Mesendoderm (in vitro differentiated cells): ENCODE data around the gene PNMA8A.

Source experiments
- DNase-seq: peaks from one replicate; pipeline ENCODE4 v3.0.0; 2013
- H2AK5ac ChIP-seq: 2 replicates; pipeline ENCODE4 v1.6.1; 2013; ENCODE audit warnings: low read length, inconsistent platforms
- H2BK120ac ChIP-seq: 2 replicates; pipeline ENCODE4 v1.6.1; 2013; ENCODE audit warnings: low read depth, mild to moderate bottlenecking, low read length, moderate library complexity, mixed read lengths
- H2BK15ac ChIP-seq: replicated peaks from 2 replicates; pipeline ENCODE4 v1.6.1; 2013; ENCODE audit warnings: low read depth, mild to moderate bottlenecking, moderate library complexity
- H2BK5ac ChIP-seq: 2 replicates; pipeline ENCODE4 v1.6.1; 2013; ENCODE audit warnings: low read length, inconsistent platforms
- H3K18ac ChIP-seq: 2 replicates; pipeline ENCODE4 v1.6.1; 2013; ENCODE audit warnings: mild to moderate bottlenecking, low read length, mixed read lengths
- H3K23ac ChIP-seq: one replicate; pipeline ENCODE4 v1.6.1; 2013; ENCODE audit warnings: low read length
- H3K27ac ChIP-seq: 2 replicates; pipeline ENCODE4 v1.5.1; 2013; ENCODE audit warnings: low read depth, mild to moderate bottlenecking, inconsistent platforms, low read length, moderate library complexity
- H3K27me3 ChIP-seq: 2 replicates; pipeline ENCODE4 v1.6.1; 2013; ENCODE audit warnings: low read length, control low read depth, mild to moderate bottlenecking, inconsistent platforms; ENCODE audit not compliant: insufficient read depth, poor library complexity
- H3K36me3 ChIP-seq: 2 replicates; pipeline ENCODE4 v1.6.1; 2013; ENCODE audit warnings: low read length, inconsistent platforms; ENCODE audit not compliant: control insufficient read depth, insufficient read depth
- H3K4ac ChIP-seq: one replicate; pipeline ENCODE4 v1.6.1; 2013; ENCODE audit warnings: low read depth, mild to moderate bottlenecking, low read length, moderate library complexity
- H3K4me1 ChIP-seq: 2 replicates; pipeline ENCODE4 v1.6.1; 2013; ENCODE audit warnings: low read depth, low read length, inconsistent platforms; ENCODE audit not compliant: control insufficient read depth
- H3K4me2 ChIP-seq: 2 replicates; pipeline ENCODE4 v1.6.1; 2013; ENCODE audit warnings: low read length
- H3K4me3 ChIP-seq: 2 replicates; pipeline ENCODE4 v1.5.1; 2013; ENCODE audit warnings: mild to moderate bottlenecking, low read length
- H3K56ac ChIP-seq: one replicate; pipeline ENCODE4 v1.6.1; 2013; ENCODE audit warnings: low read length
- H3K79me1 ChIP-seq: 2 replicates; pipeline ENCODE4 v1.6.1; 2013; ENCODE audit warnings: low read length, inconsistent platforms
- H3K79me2 ChIP-seq: 2 replicates; pipeline ENCODE4 v1.6.1; 2013; ENCODE audit warnings: mild to moderate bottlenecking, low read length; ENCODE audit not compliant: control insufficient read depth, insufficient read depth
- H3K9ac ChIP-seq: 2 replicates; pipeline ENCODE4 v1.6.1; 2013; ENCODE audit warnings: low read length, inconsistent platforms
- H4K5ac ChIP-seq: one replicate; pipeline ENCODE4 v1.6.1; 2013; ENCODE audit warnings: low read length
- H4K8ac ChIP-seq: one replicate; pipeline ENCODE4 v1.6.1; 2013; ENCODE audit warnings: low read depth, mild to moderate bottlenecking, control low read depth, low read length, moderate library complexity
- WGBS: extraction: QIAGEN DNeasy Blood & Tissue Kit; methylation state at CpG from one replicate; pipeline ENCODE4 v1.1.7; 2013; ENCODE audit warnings: low lambda C conversion rate, missing lambda C conversion rate; ENCODE audit not compliant: insufficient coverage; ENCODE audit errors: extremely low coverage; 5-methylcytosine and 5-hydroxymethylcytosine counted together

The PNMA8A gene

DNA sequence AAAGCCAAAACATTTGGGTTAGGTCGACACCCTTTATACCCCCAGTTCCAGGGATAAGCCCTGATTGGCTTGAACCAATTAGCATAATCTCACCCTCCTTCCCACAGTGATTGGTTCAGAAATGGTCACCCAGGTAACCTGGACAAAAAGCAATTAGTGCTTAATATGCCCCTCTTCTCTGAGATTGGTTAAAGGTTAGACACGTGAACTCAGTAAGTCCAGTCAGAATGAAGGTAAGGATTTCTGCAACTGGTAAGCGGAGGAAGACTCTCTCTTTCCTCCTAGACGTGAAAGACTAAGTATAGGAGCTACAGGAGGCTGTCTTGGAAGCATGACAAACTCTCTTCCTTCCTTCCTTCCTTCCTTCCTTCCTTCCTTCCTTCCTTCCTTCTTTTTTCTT, 41.4 kb downstream of the PNMA8A start:
- WGBS, result no CpG with 5 or more reads among the region's 4 CpGs
- H2BK120ac ChIP-seq, result no peak overlapping the region

DNA sequence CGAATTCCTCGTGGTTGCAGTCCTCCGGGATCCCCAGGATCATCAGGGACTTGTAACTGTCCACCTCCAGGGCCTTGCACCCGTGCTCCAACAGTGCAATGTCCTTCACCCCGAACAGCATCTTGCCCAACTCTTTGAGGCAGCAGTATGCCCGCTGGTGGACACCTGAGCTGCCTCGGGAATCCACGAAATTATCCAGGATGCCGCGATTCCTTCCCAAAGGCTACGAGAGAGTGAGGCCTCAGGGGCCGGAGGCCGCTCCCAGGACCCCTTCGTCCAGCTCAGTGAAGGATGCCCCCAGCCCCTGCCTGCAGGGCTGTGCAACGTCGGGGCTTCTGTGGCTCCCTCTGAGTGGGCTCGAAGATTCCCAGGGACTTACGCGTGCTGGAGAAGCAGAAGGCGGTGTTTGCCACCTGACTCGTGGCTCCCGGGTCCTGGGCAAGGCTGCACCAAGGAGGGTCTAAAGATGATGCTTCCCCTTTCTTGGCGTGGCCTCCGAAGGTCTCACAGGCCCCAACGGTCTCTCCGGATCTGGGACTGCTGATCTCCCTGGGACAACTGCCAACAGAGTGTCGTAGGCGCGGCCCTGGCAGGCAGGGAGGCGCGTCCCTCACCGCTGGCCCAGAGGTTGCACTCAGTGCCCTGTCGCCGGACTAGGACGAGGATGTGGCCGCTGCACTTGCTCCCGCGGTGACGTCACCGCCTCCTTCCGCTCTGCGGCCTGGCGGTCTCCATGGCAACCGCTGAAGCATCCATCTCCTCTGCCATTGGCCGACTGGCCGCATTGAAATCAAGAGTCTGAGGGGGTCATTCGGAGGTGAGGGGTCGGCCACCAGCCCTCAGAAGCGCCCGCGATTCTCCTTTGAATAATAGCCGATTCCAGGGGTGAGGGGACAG, 42.9 kb downstream of the PNMA8A start, which contains the start of gene PNMA8C:
Gene PNMA8C (minus strand): TSS at position 698 of the 897 bp plus-strand sequence. CDS start 577 bp downstream, at position 121.
- no peak within 1 kb of the TSS for H2BK15ac ChIP-seq
- no peaks in the 10 kb centered on the region for H3K4me1 ChIP-seq
- H3K56ac ChIP-seq, result no peak within 1 kb of the TSS
- no peak within 1 kb of the TSS for H2AK5ac ChIP-seq
- no peaks in the 10 kb centered on the region for H3K36me3 ChIP-seq
- no peaks in the 10 kb centered on the region for H3K79me1 ChIP-seq
- no CpG with 5 or more reads among the region's 52 CpGs for WGBS
- H2BK120ac ChIP-seq, result no peak within 1 kb of the TSS
- H3K4ac ChIP-seq, result no peak within 1 kb of the TSS
- no peak within 1 kb of the TSS for H2BK5ac ChIP-seq
- no peak within 1 kb of the TSS for H4K5ac ChIP-seq
- no peak within 1 kb of the TSS for H3K4me2 ChIP-seq
- no peak within 1 kb of the TSS for H3K27ac ChIP-seq
- peak; percentile 90 for DNase-seq
- no peaks in the 10 kb centered on the region for H3K79me2 ChIP-seq
- no peak within 1 kb of the TSS for H3K23ac ChIP-seq
- no peak within 1 kb of the TSS for H3K4me3 ChIP-seq
- no peak within 1 kb of the TSS for H3K9ac ChIP-seq
- H4K8ac ChIP-seq, result no peak within 1 kb of the TSS
- no peak within 1 kb of the TSS for H3K18ac ChIP-seq
- H3K27me3 ChIP-seq, result no peaks in the 10 kb centered on the region

More for the DNA sequence above, 41.4 kb downstream of the PNMA8A start:
- no peak overlapping the region for H3K56ac ChIP-seq
- no peak overlapping the region for H4K8ac ChIP-seq
- no peak overlapping the region for H3K4me3 ChIP-seq
- H3K4me2 ChIP-seq, result no peak overlapping the region
- H3K27me3 ChIP-seq, result no peaks in the 10 kb centered on the region
- no peak overlapping the region for H3K23ac ChIP-seq
- H3K4ac ChIP-seq, result no peak overlapping the region
- no peak overlapping the region for H3K9ac ChIP-seq
- no peak overlapping the region for H2AK5ac ChIP-seq
- H3K18ac ChIP-seq, result no peak overlapping the region
- H3K36me3 ChIP-seq, result no peaks in the 10 kb centered on the region
- no peak overlapping the region for H4K5ac ChIP-seq
- no peaks in the 10 kb centered on the region for H3K79me2 ChIP-seq
- H3K27ac ChIP-seq, result no peak overlapping the region
- H2BK15ac ChIP-seq, result no peak overlapping the region
- no peak for DNase-seq
- H3K79me1 ChIP-seq, result no peaks in the 10 kb centered on the region
- no peaks in the 10 kb centered on the region for H3K4me1 ChIP-seq
- H2BK5ac ChIP-seq, result no peak overlapping the region

DNA sequence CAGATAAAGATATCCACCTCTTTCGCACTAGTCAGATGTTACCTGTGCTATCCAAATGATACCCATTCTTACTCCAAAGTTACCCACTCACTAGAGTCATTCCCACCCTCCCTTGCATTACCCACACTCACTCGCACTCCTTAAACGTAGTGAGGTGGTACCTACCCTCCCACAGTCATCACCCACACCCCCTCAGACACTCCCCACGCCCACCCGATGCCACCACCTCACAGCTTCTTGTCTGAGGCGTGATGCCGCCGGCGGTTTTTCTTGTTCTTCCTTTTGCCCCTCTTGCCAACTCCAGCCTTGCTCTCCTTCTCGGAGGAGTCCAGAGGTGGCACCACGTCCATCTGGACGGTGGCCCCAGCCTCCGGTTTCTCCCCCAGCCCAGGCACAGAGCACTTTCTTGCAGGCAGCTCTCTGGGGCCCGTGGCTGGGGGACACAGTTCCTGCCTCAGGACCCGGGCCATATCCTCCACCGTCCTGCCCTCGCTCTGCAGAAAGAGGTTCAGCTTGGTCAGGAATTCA, 43.8 kb downstream of the PNMA8A start:
- H3K4ac ChIP-seq, result no peak overlapping the region
- H2AK5ac ChIP-seq, result no peak overlapping the region
- no peak overlapping the region for H2BK15ac ChIP-seq
- H3K23ac ChIP-seq, result no peak overlapping the region
- no peak overlapping the region for H3K56ac ChIP-seq
- no peak for DNase-seq
- H3K4me1 ChIP-seq, result no peaks in the 10 kb centered on the region
- H3K9ac ChIP-seq, result no peak overlapping the region
- H4K8ac ChIP-seq, result no peak overlapping the region
- no peak overlapping the region for H3K27ac ChIP-seq
- H3K4me3 ChIP-seq, result no peak overlapping the region
- no peaks in the 10 kb centered on the region for H3K27me3 ChIP-seq
- no peak overlapping the region for H3K4me2 ChIP-seq
- no peaks in the 10 kb centered on the region for H3K79me2 ChIP-seq
- no peak overlapping the region for H4K5ac ChIP-seq
- H2BK5ac ChIP-seq, result no peak overlapping the region
- no CpG with 5 or more reads among the region's 17 CpGs for WGBS
- no peak overlapping the region for H3K18ac ChIP-seq
- no peaks in the 10 kb centered on the region for H3K36me3 ChIP-seq
- H2BK120ac ChIP-seq, result no peak overlapping the region
- H3K79me1 ChIP-seq, result no peaks in the 10 kb centered on the region

DNA sequence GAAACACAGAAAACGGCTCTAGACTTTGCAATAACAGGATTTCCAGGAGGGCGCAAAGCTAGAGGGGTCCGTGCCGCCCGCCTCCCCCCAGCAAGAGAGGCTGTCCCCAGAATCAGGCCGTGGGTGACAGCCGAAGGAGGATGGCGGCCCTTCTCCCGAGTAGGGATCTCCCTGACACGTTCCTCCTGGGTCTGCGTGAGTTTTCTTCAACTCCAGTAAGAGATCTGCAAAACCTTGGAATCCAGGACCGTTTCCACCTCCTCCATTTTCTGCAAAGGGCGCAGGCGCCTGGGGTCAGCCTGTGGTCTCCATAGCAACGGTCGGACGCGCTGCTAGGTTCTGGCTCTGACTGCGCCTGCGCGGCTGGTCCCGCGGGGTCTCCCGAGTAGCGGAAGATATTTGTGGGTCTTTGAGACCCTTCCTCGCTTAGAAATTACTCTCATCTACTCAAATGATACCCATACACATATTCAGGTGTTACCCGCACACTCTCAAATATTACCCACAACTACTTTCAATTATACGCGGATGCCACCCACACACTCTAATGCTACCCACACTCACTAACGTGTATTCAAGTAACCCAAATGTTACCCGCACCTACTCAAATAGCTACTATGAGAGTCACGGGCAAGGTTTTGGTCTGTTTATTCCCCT, 44.7 kb downstream of the PNMA8A start:
- Histone ChIP-seq H3K4me2 (peak overlapping the region; percentile 68), H3K56ac (peak overlapping the region; percentile 87)
- DNase-seq, result peak; percentile 87

DNA sequence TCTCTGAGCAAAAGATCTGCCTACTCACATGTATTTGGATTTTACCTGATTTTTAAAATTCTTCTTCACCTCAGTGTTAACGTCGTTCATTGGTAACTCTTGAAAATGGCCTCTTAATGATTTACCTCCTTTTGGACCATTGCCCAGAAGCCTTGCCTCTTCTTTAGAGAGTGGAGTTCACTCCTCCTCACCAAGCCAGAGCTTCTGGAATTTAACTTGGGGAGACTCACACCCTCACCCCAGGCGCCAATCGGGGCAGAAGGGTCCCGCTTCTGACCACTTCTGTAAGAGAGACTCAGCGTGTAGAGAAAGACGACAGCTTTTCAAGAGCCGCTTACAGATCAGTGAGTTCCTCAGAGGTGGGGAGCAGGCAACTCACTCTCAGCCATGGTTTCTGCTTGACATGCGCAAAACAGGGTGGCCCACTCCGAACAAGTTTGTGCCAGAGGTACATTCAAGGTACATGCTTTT, 45.3 kb downstream of the PNMA8A start:
- Histone ChIP-seq H3K27ac (no peak overlapping the region), H2BK120ac (no peak overlapping the region), H3K23ac (no peak overlapping the region), H3K79me1 (no peaks in the 10 kb centered on the region), H3K4me3 (peak overlapping the region; percentile 80), H4K8ac (no peak overlapping the region), H3K4me1 (no peaks in the 10 kb centered on the region), H3K9ac (peak overlapping the region; percentile 86), H3K18ac (no peak overlapping the region), H2AK5ac (no peak overlapping the region), H4K5ac (no peak overlapping the region), H3K4ac (no peak overlapping the region), H3K36me3 (no peaks in the 10 kb centered on the region), H3K56ac (peak overlapping the region; percentile 87), H3K4me2 (peak overlapping the region; percentile 68), H2BK15ac (no peak overlapping the region), H3K79me2 (no peaks in the 10 kb centered on the region), H2BK5ac (no peak overlapping the region), H3K27me3 (no peaks in the 10 kb centered on the region)
- WGBS, result no CpG with 5 or more reads among the region's 10 CpGs
- no peak for DNase-seq

More for the DNA sequence above, 44.7 kb downstream of the PNMA8A start:
- H3K18ac ChIP-seq, result no peak overlapping the region
- no peak overlapping the region for H4K8ac ChIP-seq
- H3K79me1 ChIP-seq, result no peaks in the 10 kb centered on the region
- no peak overlapping the region for H4K5ac ChIP-seq
- peak overlapping the region; percentile 80 for H3K4me3 ChIP-seq
- no peak overlapping the region for H3K23ac ChIP-seq
- no peak overlapping the region for H2BK15ac ChIP-seq
- H3K4me1 ChIP-seq, result no peaks in the 10 kb centered on the region
- H2AK5ac ChIP-seq, result no peak overlapping the region
- no peak overlapping the region for H2BK120ac ChIP-seq
- H3K27ac ChIP-seq, result no peak overlapping the region
- no peak overlapping the region for H3K4ac ChIP-seq
- no peaks in the 10 kb centered on the region for H3K79me2 ChIP-seq
- H3K27me3 ChIP-seq, result no peaks in the 10 kb centered on the region
- WGBS, result 100% methylated on average over 3 of the region's 32 CpGs
- H3K9ac ChIP-seq, result peak overlapping the region; percentile 86
- no peaks in the 10 kb centered on the region for H3K36me3 ChIP-seq
- no peak overlapping the region for H2BK5ac ChIP-seq
